Activated T-helper 17 cell treated with anti-CD3 and anti-CD28 coated beads, Interleukin-2, amount 50 U/mL, for 72 hours (primary cell): ENCODE data around the gene KLHL18. TPM values are rescaled to one million over a fixed set of nuclear protein-coding genes. Genes with fewer than 3 reads are reported as not detected.
"Not testable (repeated sequence)": the region's sequence is repeated elsewhere in the genome, so short reads cannot be mapped to it uniquely, and the experiment has no call there.

Source experiments
- ATAC-seq: fragments of 150-1000 bp; cut with Tn5 transposase; replicated peaks from 2 replicates; pipeline ENCODE4 v1.10.0; 2021; ENCODE audit warnings: mild to moderate bottlenecking, moderate library complexity
- H3K27ac Mint-ChIP-seq: one replicate; pipeline ENCODE4 v1.8.0; 2022; ENCODE audit warnings: mixed read lengths
- H3K27me3 Mint-ChIP-seq: one replicate; pipeline ENCODE4 v1.8.0; 2022; ENCODE audit warnings: mixed read lengths
- H3K36me3 Mint-ChIP-seq: one replicate; pipeline ENCODE4 v1.8.0; 2022; ENCODE audit warnings: low read depth, mild to moderate bottlenecking, mixed read lengths
- H3K4me1 Mint-ChIP-seq: one replicate; pipeline ENCODE4 v1.8.0; 2022; ENCODE audit warnings: mixed read lengths
- H3K4me3 Mint-ChIP-seq: one replicate; pipeline ENCODE4 v1.8.0; 2022; ENCODE audit warnings: mild to moderate bottlenecking, mixed read lengths
- H3K9me3 Mint-ChIP-seq: one replicate; pipeline ENCODE4 v1.8.0; 2022; ENCODE audit warnings: mixed read lengths
- total RNA-seq, 2 donors: library from RNA; stranded (reverse); gene quantifications; one replicate each; pipeline ENCODE4 v1.2.3, GENCODE V29; 2022

KLHL18 gene
- 10 to 100 TPM; 19.1 to 54.8 TPM for total RNA-seq

GRCh38 chr3:47282424-47283192 is at the start of gene KLHL18, which contains the start of gene KIF9:
KLHL18 (plus strand) TSS chr3:47282944; CDS start chr3:47282966, 22 bp downstream.
KIF9 (minus strand) TSS chr3:47282799; CDS start chr3:47277374, 5,425 bp downstream.
- Mint-ChIP-seq H3K4me1 (peaks cover 13% of the 10 kb centered on the region), H3K27me3 (no peaks in the 10 kb centered on the region), H3K36me3 (peaks cover 45% of the 10 kb centered on the region)

GRCh38 chr3:47238017-47238416 is 44.7 kb upstream of the KLHL18 start:
- no peaks in the 10 kb centered on the region for H3K4me1 Mint-ChIP-seq
- ATAC-seq: no peak

More at GRCh38 chr3:47282424-47283192, at the start of gene KLHL18, which contains the start of gene KIF9:
- H3K27ac Mint-ChIP-seq: peak within 1 kb of the TSS; percentile 98
- peak within 1 kb of the TSS; percentile 97 for H3K4me3 Mint-ChIP-seq
- peak; percentile 93 for ATAC-seq
- H3K9me3 Mint-ChIP-seq: no peaks in the 10 kb centered on the region

GRCh38 chr3:47239929-47240328 is 42.8 kb upstream of the KLHL18 start:
- Mint-ChIP-seq H3K36me3 (no peaks in the 10 kb centered on the region), H3K27ac (no peak overlapping the region), H3K4me1 (no peaks in the 10 kb centered on the region), H3K4me3 (no peak overlapping the region), H3K9me3 (no peaks in the 10 kb centered on the region), H3K27me3 (no peaks in the 10 kb centered on the region)
- ATAC-seq: no peak

More at GRCh38 chr3:47238017-47238416, 44.7 kb upstream of the KLHL18 start:
- H3K4me3 Mint-ChIP-seq: no peak overlapping the region
- no peak overlapping the region for H3K27ac Mint-ChIP-seq
- no peaks in the 10 kb centered on the region for H3K9me3 Mint-ChIP-seq
- no peaks in the 10 kb centered on the region for H3K27me3 Mint-ChIP-seq
- H3K36me3 Mint-ChIP-seq: no peaks in the 10 kb centered on the region

- H3K4me3 Mint-ChIP-seq: no peak overlapping the region
- H3K27me3 Mint-ChIP-seq: no peaks in the 10 kb centered on the region
- H3K27ac Mint-ChIP-seq: no peak overlapping the region
- ATAC-seq: no peak
- H3K4me1 Mint-ChIP-seq: no peaks in the 10 kb centered on the region
- H3K36me3 Mint-ChIP-seq: no peaks in the 10 kb centered on the region
- H3K9me3 Mint-ChIP-seq: no peaks in the 10 kb centered on the region
These were observed 39.2 kb upstream of the KLHL18 start for GRCh38 chr3:47243419-47244147.

- H3K4me1 Mint-ChIP-seq: no peaks in the 10 kb centered on the region
- H3K27me3 Mint-ChIP-seq: no peaks in the 10 kb centered on the region
- ATAC-seq: no peak
- H3K27ac Mint-ChIP-seq: no peak overlapping the region
- no peaks in the 10 kb centered on the region for H3K36me3 Mint-ChIP-seq
- no peaks in the 10 kb centered on the region for H3K9me3 Mint-ChIP-seq
- H3K4me3 Mint-ChIP-seq: no peak overlapping the region
These were observed 38.1 kb upstream of the KLHL18 start for GRCh38 chr3:47244531-47245100.

GRCh38 chr3:47245271-47245670 is 37.5 kb upstream of the KLHL18 start:
- no peak overlapping the region for H3K27ac Mint-ChIP-seq
- no peaks in the 10 kb centered on the region for H3K9me3 Mint-ChIP-seq
- H3K27me3 Mint-ChIP-seq: no peaks in the 10 kb centered on the region
- no peaks in the 10 kb centered on the region for H3K4me1 Mint-ChIP-seq
- H3K36me3 Mint-ChIP-seq: no peaks in the 10 kb centered on the region
- H3K4me3 Mint-ChIP-seq: no peak overlapping the region
- no peak for ATAC-seq

GRCh38 chr3:47247131-47248064 is 35.3 kb upstream of the KLHL18 start:
- Mint-ChIP-seq H3K27ac (no peak overlapping the region), H3K27me3 (no peaks in the 10 kb centered on the region), H3K36me3 (no peaks in the 10 kb centered on the region), H3K9me3 (no peaks in the 10 kb centered on the region), H3K4me3 (no peak overlapping the region), H3K4me1 (no peaks in the 10 kb centered on the region)
- no peak for ATAC-seq

- ATAC-seq: no peak
- Mint-ChIP-seq H3K9me3 (no peaks in the 10 kb centered on the region), H3K36me3 (no peaks in the 10 kb centered on the region), H3K4me1 (no peaks in the 10 kb centered on the region), H3K27ac (no peak overlapping the region), H3K27me3 (no peaks in the 10 kb centered on the region), H3K4me3 (no peak overlapping the region)
These were observed 32.3 kb upstream of the KLHL18 start for GRCh38 chr3:47250309-47251060.

GRCh38 chr3:47251085-47251484 is 31.7 kb upstream of the KLHL18 start:
- not testable (repeated sequence) for H3K27me3 Mint-ChIP-seq, H3K4me1 Mint-ChIP-seq, H3K9me3 Mint-ChIP-seq, ATAC-seq, H3K36me3 Mint-ChIP-seq, H3K27ac Mint-ChIP-seq, H3K4me3 Mint-ChIP-seq

GRCh38 chr3:47251689-47252088 is 31.1 kb upstream of the KLHL18 start:
- Mint-ChIP-seq H3K27ac (no peak overlapping the region), H3K4me3 (no peak overlapping the region), H3K9me3 (no peaks in the 10 kb centered on the region), H3K4me1 (no peaks in the 10 kb centered on the region), H3K27me3 (no peaks in the 10 kb centered on the region), H3K36me3 (no peaks in the 10 kb centered on the region)
- ATAC-seq: no peak

- not testable (repeated sequence) for H3K36me3 Mint-ChIP-seq, H3K27me3 Mint-ChIP-seq, ATAC-seq, H3K4me3 Mint-ChIP-seq, H3K9me3 Mint-ChIP-seq, H3K27ac Mint-ChIP-seq, H3K4me1 Mint-ChIP-seq
These were observed 26.4 kb upstream of the KLHL18 start for GRCh38 chr3:47256331-47256730.

GRCh38 chr3:47259114-47259513 is 23.6 kb upstream of the KLHL18 start:
- H3K4me3 Mint-ChIP-seq: no peak overlapping the region
- no peak overlapping the region for H3K27ac Mint-ChIP-seq
- no peak for ATAC-seq
- H3K36me3 Mint-ChIP-seq: no peaks in the 10 kb centered on the region
- no peaks in the 10 kb centered on the region for H3K9me3 Mint-ChIP-seq
- H3K27me3 Mint-ChIP-seq: no peaks in the 10 kb centered on the region
- no peaks in the 10 kb centered on the region for H3K4me1 Mint-ChIP-seq

- no peaks in the 10 kb centered on the region for H3K36me3 Mint-ChIP-seq
- ATAC-seq: no peak
- no peaks in the 10 kb centered on the region for H3K9me3 Mint-ChIP-seq
- no peak overlapping the region for H3K4me3 Mint-ChIP-seq
- H3K27me3 Mint-ChIP-seq: no peaks in the 10 kb centered on the region
- H3K27ac Mint-ChIP-seq: no peak overlapping the region
- no peaks in the 10 kb centered on the region for H3K4me1 Mint-ChIP-seq
These were observed 22.1 kb upstream of the KLHL18 start for GRCh38 chr3:47260605-47261004.
